Right lobe of liver (tissue), 6 donors: ENCODE measurements around the gene TPM1. TPM values are rescaled to one million over a fixed set of nuclear protein-coding genes. Genes with fewer than 3 reads are reported as not detected.
A peak's percentile ranks its signal among the peaks of the same experiment; 100 is the strongest.

Experiments used
- ATAC-seq, 4 donors: fragments of 200-7000 bp; cut with Tn5 transposase; one replicate each; pipeline ENCODE4 v1.9.1; 2020; ENCODE audit warnings: mild to moderate bottlenecking in 4 of 4, moderate library complexity in 4 of 4
- DNase-seq, 3 donors: peaks; one replicate each; pipeline ENCODE4 v3.0.0-alpha.2; 2020
- H3K27ac ChIP-seq, 3 donors: fragments of 200-600 bp; one replicate each; pipeline ENCODE4 v1.8.0; 2022
- H3K27me3 ChIP-seq, 2 donors: fragments of 200-600 bp; one replicate each; pipeline ENCODE4 v1.8.0; 2022
- H3K36me3 ChIP-seq, 4 donors: fragments of 200-600 bp; sonication (generic) in 1 of 4; one replicate each; pipeline versions ENCODE4 v1.5.1 to v1.8.0; 2017 to 2022; ENCODE audit warnings: control low read depth in 1 of 4
- H3K4me1 ChIP-seq, 4 donors: fragments of 200-600 bp; sonication (generic) in 1 of 4; one replicate each; pipeline versions ENCODE4 v1.5.1 to v1.8.0; 2017 to 2022; ENCODE audit warnings: control low read depth in 1 of 4
- H3K4me3 ChIP-seq, 3 donors: fragments of 200-600 bp; one replicate each; pipeline ENCODE4 v1.8.0; 2022
- H3K9me3 ChIP-seq, 4 donors: fragments of 200-600 bp; sonication (generic) in 1 of 4; one replicate each; pipeline versions ENCODE4 v1.5.1 to v1.8.0; 2017 to 2022; ENCODE audit warnings: control low read depth in 1 of 4
- CTCF ChIP-seq, 4 donors: fragments of 200-600 bp in 3 of 4; fragments of 450-650 bp in 1 of 4; IDR thresholded peaks; one replicate each; pipeline versions ENCODE4 v1.5.1 to v1.8.0; 2016 to 2022; ENCODE audit warnings: antibody characterized with exemption in 4 of 4, mild to moderate bottlenecking in 2 of 4
- POLR2A ChIP-seq: fragments of 450-650 bp; IDR thresholded peaks from one replicate; pipeline ENCODE4 v1.6.1; 2017; ENCODE audit warnings: antibody characterized with exemption, mild to moderate bottlenecking
- WGBS: methylation state at CpG from one replicate; pipeline ENCODE4 v1.1.6; 2018; ENCODE audit warnings: low coverage, low lambda C conversion rate; ENCODE audit not compliant: insufficient coverage; ENCODE audit errors: missing lambda C conversion rate; 5-methylcytosine and 5-hydroxymethylcytosine counted together
- intact Hi-C, 2 donors: fragments of 100-400 bp; cut with DNase I; formaldehyde crosslinking; loops; one replicate each; pipeline versions ENCODE4 v1.11.2 to v1.14.1; 2022
- total RNA-seq, 6 experiments: library from RNA; depleted of rRNA in 2 of 6; stranded (reverse); fragments of >200 nt in 2 of 6; fragmentation: NEBNext Ultra II Directional in 3 of 6; extraction: Animal tissue kit (Norgen Biotek cat#: 25700) in 3 of 6; gene quantifications; one replicate each; pipeline versions ENCODE4 v1.1.0 to v1.2.4, GENCODE V29; 2016 to 2023
- donor health status: DM: no; HTN: yes; CAD: no.
- donor health status: DM: no; HTN: no; CAD: no.
- donor health status: DM: no; HTN: no; CAD: no.
- donor health status: DM: no; HTN: yes; CAD: no.
- donor health status: DM: no; HTN: yes; CAD: no.

TPM1 gene
- total RNA-seq, 6 experiments from 2014 or later = 44.3 to 180 (median 91.6) TPM

DNA sequence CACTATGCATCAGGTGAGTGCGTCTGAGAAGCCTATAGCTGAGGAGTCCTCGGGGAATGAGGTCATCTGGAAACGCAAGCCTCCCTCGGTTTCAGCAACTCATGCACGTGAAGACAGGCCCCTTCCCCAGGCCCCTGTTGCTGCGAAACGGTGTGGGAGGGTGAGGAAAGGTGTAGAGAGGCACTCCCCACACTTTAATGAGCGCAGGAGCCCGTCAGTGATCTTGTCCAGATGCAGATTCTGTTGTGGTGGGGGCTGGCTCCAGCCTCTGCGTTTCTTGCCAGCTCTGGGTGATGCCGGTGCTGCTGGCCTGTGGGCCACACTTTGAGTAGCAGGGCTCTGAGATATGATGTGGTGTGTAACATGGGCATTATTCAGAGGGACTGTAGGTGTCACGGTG lies 40.5 kb downstream of the TPM1 start:
- intact Hi-C loops = loop anchor here in 1 of 2 donors (10.0 kb wide), 1 partner anchor 238 kb away; no protein-coding TSS in a partner anchor
- H3K4me1 ChIP-seq = peaks cover 0 to 14% (median 0%) of the 10 kb centered on the region in 4 donors
- no peak overlapping the region for H3K4me3 ChIP-seq
- TF ChIP-seq POLR2A = no peak
- no peak for TF ChIP-seq CTCF (IDR thresholded peaks at IDR 0.05)
- H3K9me3 ChIP-seq = no peaks in the 10 kb centered on the region
- WGBS = 82% methylated on average over 11 of the region's 12 CpGs
- no peaks in the 10 kb centered on the region for H3K27me3 ChIP-seq
- ATAC-seq (no peak), DNase-seq (no peak)
- H3K27ac ChIP-seq = no peak overlapping the region
- H3K36me3 ChIP-seq = no peaks in the 10 kb centered on the region

DNA sequence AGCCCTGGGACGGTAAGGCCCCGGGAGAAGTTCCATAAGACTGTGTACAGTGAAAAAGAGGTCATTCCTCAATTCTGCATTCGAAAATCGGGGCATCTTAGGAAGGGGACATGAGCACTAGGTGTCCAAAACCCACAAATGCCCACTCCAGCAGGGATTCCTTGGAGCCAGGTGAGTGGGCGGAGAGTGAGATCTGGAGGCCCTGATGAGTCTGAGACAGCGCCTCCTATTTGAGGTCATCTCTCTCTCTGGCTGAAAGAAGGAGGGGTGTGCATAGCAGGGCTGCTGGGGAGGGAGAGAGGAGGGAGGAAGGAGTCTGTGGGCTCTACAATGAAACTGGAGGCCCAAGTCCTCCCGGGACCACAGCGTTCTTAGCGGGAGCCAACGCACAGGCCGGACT lies 41.0 kb downstream of the TPM1 start:
- Histone ChIP-seq H3K4me3 (no peak overlapping the region), H3K36me3 (no peaks in the 10 kb centered on the region), H3K4me1 (peaks cover 0 to 14% (median 0%) of the 10 kb centered on the region in 4 donors), H3K27ac (no peak overlapping the region), H3K9me3 (no peaks in the 10 kb centered on the region), H3K27me3 (no peaks in the 10 kb centered on the region)
- DNase-seq = no peak
- 89% methylated on average over 4 of the region's 11 CpGs for WGBS
- intact Hi-C loops = loop anchor here in 1 of 2 donors (10.0 kb wide), 1 partner anchor 239 kb away; no protein-coding TSS in a partner anchor
- ATAC-seq = no peak
- TF ChIP-seq POLR2A = no peak
- no peak for TF ChIP-seq CTCF (IDR thresholded peaks at IDR 0.05)

DNA sequence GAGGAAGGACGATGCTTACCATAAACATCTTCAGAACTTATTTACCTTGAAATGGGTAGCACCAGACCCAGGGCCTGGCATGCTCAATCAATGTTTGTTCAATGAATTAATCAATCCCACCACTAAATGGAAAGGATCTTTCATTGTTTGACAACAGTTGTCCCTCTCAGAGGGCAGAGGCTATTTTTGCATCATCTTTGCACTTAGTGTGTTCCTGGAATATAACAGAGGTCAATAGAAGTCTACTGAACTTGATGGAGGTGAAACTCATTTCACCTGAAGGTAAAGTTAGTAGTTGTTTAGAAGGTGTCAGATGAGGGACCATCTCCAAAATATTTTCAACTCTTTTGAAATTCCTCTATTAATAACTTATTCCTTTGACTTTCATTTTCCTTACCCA lies 42.3 kb downstream of the TPM1 start:
- Histone ChIP-seq H3K4me1 (peaks cover 0 to 14% (median 0%) of the 10 kb centered on the region in 4 donors), H3K4me3 (no peak overlapping the region), H3K9me3 (no peaks in the 10 kb centered on the region), H3K27ac (no peak overlapping the region), H3K36me3 (no peaks in the 10 kb centered on the region), H3K27me3 (no peaks in the 10 kb centered on the region)
- intact Hi-C loops = loop anchor here in 1 of 2 donors (10.0 kb wide), 1 partner anchor 240 kb away; no protein-coding TSS in a partner anchor
- no peak for DNase-seq
- peak in 2 of 4 donors; percentile 73 to 75 for ATAC-seq
- no peak for TF ChIP-seq POLR2A
- no peak for TF ChIP-seq CTCF (IDR thresholded peaks at IDR 0.05)
- whole genome bisulfite sequencing = 60% methylated on average over 1 of the region's 1 CpG

- DNase-seq (no peak), ATAC-seq (no peak)
- Histone ChIP-seq H3K27ac (no peak overlapping the region), H3K9me3 (no peaks in the 10 kb centered on the region), H3K4me1 (peaks cover 0 to 14% (median 0%) of the 10 kb centered on the region in 4 donors), H3K4me3 (no peak overlapping the region), H3K27me3 (no peaks in the 10 kb centered on the region), H3K36me3 (no peaks in the 10 kb centered on the region)
- 86% methylated on average over 4 of the region's 4 CpGs for WGBS
- TF ChIP-seq POLR2A (no peak), CTCF (IDR thresholded peaks at IDR 0.05) (no peak)
- intact Hi-C loops = loop anchor here in 1 of 2 donors (10.0 kb wide), 1 partner anchor 240 kb away; no protein-coding TSS in a partner anchor
Measured at GRCh38 chr15:63085289-63085688, 42.7 kb downstream of the TPM1 start.
